ENCODE data around the gene ERVW-1.

ERVW-1 gene

DNA sequence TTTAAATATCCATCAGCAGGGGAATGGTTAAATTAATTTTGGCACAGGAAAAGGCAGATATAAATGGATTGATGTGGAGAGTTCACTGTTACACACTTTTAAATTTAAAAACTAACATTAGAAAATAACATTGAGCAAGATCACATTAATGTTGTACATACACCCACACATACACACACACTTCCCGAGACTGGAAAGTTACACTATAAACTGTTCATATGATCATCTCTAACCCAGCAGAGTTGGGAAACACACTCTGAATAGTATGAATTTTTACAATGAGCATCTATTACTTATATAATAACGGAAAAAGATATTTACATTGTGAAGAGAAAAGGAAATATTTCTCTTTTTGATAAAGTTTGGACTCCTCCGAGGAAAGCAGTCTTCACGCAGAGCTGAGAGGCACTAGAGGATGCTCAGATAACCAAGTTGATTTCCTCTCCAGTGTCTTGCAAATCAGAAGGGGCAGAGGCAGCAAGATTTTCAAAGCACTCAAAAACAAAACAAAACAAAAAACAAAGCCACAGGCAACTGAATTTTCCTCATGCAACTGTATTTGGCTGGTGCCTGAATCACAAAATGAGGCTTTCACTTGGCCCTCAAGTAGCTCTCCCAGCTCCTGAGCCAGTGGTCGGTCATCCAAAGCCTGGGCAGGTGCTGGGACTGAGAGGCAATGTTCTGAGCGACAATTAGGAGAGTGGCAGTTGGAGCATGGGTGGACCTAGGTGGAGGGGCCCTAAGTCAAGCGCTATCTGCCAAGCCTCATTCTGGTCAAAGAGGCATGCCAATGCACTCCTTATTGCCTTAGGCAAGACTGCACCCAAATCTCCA is 40.9 kb downstream of the ERVW-1 start:
- TF ChIP-seq, protein P1, sequence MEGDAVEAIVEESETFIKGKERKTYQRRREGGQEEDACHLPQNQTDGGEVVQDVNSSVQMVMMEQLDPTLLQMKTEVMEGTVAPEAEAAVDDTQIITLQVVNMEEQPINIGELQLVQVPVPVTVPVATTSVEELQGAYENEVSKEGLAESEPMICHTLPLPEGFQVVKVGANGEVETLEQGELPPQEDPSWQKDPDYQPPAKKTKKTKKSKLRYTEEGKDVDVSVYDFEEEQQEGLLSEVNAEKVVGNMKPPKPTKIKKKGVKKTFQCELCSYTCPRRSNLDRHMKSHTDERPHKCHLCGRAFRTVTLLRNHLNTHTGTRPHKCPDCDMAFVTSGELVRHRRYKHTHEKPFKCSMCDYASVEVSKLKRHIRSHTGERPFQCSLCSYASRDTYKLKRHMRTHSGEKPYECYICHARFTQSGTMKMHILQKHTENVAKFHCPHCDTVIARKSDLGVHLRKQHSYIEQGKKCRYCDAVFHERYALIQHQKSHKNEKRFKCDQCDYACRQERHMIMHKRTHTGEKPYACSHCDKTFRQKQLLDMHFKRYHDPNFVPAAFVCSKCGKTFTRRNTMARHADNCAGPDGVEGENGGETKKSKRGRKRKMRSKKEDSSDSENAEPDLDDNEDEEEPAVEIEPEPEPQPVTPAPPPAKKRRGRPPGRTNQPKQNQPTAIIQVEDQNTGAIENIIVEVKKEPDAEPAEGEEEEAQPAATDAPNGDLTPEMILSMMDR (IDR thresholded peaks at IDR 0.05; ENCODE audit: unreplicated experiment in 3 of 3), result no peak
- Mint-ChIP-seq H3K36me3 (ENCODE audit: low read depth) (no peaks in the 10 kb centered on the region), H3K9me3 (no peaks in the 10 kb centered on the region), H3K27me3 (ENCODE audit: low read depth) (no peaks in the 10 kb centered on the region), H3K27ac (no peak overlapping the region), H3K4me3 (no peak overlapping the region), H3K4me1 (no peaks in the 10 kb centered on the region)

DNA sequence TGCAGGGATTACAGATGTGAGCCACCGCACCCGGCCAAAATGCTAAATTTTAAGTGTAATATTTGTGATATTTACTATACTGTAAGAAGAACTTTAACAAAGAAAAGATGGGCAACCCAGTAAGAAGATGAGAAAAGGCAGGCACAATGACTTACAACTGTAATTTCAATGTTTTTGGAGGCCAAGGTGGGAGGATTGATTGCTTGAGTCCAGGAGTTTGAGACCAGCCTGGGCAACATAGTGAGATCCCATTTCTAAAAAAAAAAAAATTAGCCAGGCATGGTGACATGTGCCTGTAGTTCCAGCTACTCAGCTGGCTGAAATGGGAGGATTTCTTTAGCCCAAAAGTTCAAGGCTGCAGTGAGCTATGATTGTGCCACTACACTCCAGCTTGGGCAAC is 42.2 kb downstream of the ERVW-1 start:
- no peak overlapping the region for H3K4me3 Mint-ChIP-seq
- no peak overlapping the region for H3K27ac Mint-ChIP-seq
- H3K4me1 Mint-ChIP-seq, result no peaks in the 10 kb centered on the region
- H3K36me3 Mint-ChIP-seq (ENCODE audit: low read depth), result no peaks in the 10 kb centered on the region
- TF ChIP-seq, protein P1 (IDR thresholded peaks at IDR 0.05; ENCODE audit: unreplicated experiment in 3 of 3), result no peak
- no peaks in the 10 kb centered on the region for H3K27me3 Mint-ChIP-seq (ENCODE audit: low read depth)
- H3K9me3 Mint-ChIP-seq, result no peaks in the 10 kb centered on the region

GRCh38 chr7:92433019-92433418 is 44.7 kb downstream of the ERVW-1 start:
- no peaks in the 10 kb centered on the region for H3K9me3 Mint-ChIP-seq
- no peaks in the 10 kb centered on the region for H3K36me3 Mint-ChIP-seq (ENCODE audit: low read depth)
- H3K4me3 Mint-ChIP-seq, result no peak overlapping the region
- no peaks in the 10 kb centered on the region for H3K4me1 Mint-ChIP-seq
- H3K27me3 Mint-ChIP-seq (ENCODE audit: low read depth), result no peaks in the 10 kb centered on the region
- H3K27ac Mint-ChIP-seq, result no peak overlapping the region
- TF ChIP-seq, protein P1 (IDR thresholded peaks at IDR 0.05; ENCODE audit: unreplicated experiment in 3 of 3), result no peak

GRCh38 chr7:92432299-92432946 is 45.3 kb downstream of the ERVW-1 start:
- Mint-ChIP-seq H3K27ac (no peak overlapping the region), H3K4me3 (no peak overlapping the region), H3K9me3 (no peaks in the 10 kb centered on the region), H3K36me3 (ENCODE audit: low read depth) (no peaks in the 10 kb centered on the region), H3K27me3 (ENCODE audit: low read depth) (no peaks in the 10 kb centered on the region), H3K4me1 (no peaks in the 10 kb centered on the region)
- TF ChIP-seq, protein P1 (IDR thresholded peaks at IDR 0.05; ENCODE audit: unreplicated experiment in 3 of 3), result no peak

DNA sequence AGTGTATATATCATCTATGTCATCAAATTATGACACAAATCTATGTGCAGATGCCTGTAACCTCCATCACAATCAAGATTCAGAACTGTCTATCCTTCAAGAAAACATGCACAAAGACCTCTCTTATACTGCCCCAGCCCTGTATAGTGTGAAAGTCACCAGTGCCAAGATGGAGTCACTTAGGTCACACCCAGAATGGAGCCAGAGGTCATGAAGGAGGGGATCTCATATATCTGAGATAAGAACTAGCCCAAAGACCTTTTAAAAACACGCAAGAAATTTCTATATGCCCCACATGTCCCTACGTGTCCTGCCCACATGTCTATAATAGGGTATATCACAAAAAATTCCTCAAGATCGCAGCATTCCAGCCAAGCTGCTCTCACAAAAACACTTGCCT is 50.6 kb downstream of the ERVW-1 start:
- Mint-ChIP-seq H3K4me1 (peaks cover 13% of the 10 kb centered on the region), H3K27me3 (ENCODE audit: low read depth) (no peaks in the 10 kb centered on the region), H3K9me3 (no peaks in the 10 kb centered on the region), H3K36me3 (ENCODE audit: low read depth) (no peaks in the 10 kb centered on the region), H3K27ac (no peak overlapping the region), H3K4me3 (no peak overlapping the region)
- TF ChIP-seq, protein P1 (IDR thresholded peaks at IDR 0.05; ENCODE audit: unreplicated experiment in 3 of 3), result no peak

Data from nephron (organoid).